Measurements from ENCODE around the gene PRKACG. TPM values are rescaled to one million over a fixed set of nuclear protein-coding genes. Genes with fewer than 3 reads are reported as not detected.

The PRKACG gene
- polyA plus RNA-seq, 1 donor (not counting 4 experiments of a cell fraction or from before 2014, with no cell fraction given): not detected

DNA sequence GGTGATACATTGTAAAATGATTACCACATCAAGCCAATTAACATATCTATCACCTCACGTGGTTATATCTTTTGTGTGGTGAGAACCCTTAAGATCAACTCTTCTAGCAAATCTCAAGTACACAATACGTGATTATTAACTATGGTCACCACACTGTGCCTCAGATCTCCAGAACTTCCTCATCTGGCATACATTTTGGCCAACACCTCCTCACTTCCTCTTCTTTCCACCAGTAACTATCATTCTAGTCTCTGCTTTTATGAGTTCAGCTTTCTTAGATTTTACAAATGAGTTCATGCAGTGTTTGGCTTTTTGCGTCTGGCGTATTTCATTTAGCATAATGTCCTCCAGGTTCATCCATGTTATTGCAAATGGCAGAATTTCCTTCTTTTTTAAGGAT is 35.8 kb downstream of the PRKACG start:
- H3K27ac ChIP-seq (ENCODE audit: control insufficient read depth, insufficient read depth, low read length): no peak overlapping the region

DNA sequence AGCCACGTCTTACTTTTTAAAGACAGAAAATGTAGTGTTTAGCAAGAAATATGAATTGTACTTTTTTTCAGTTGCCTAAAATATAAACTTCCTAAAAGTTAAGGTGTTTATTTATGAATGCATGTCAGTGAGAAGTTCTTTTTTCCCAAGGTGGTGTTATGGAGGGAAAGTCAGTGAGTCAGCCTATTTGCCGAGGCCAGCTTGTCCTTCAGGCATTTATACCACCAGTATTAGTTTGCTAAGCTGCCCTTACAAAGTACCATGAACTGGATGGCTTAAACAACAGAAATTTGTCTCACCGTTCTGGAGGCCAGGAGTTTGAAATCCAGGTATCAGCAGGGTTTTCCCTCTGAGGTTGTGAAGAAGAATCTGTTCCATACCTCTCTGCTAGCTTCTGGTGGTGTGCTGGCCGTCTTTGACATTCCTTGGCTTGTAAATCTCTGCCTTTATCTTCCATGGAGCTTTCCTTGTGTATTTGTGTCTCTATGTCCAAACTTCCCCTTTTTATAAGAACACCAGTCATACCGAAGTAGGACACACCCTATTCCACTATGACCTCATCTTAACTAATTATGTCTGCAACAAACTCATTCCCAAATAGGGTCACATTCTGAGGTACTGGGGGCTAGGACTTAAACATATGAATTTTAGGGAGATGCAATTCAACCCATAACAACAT is 38.4 kb downstream of the PRKACG start:
- no peak for TF ChIP-seq EZH2 (IDR thresholded peaks at IDR 0.05; ENCODE audit: low read length)
- TF ChIP-seq, protein P1, sequence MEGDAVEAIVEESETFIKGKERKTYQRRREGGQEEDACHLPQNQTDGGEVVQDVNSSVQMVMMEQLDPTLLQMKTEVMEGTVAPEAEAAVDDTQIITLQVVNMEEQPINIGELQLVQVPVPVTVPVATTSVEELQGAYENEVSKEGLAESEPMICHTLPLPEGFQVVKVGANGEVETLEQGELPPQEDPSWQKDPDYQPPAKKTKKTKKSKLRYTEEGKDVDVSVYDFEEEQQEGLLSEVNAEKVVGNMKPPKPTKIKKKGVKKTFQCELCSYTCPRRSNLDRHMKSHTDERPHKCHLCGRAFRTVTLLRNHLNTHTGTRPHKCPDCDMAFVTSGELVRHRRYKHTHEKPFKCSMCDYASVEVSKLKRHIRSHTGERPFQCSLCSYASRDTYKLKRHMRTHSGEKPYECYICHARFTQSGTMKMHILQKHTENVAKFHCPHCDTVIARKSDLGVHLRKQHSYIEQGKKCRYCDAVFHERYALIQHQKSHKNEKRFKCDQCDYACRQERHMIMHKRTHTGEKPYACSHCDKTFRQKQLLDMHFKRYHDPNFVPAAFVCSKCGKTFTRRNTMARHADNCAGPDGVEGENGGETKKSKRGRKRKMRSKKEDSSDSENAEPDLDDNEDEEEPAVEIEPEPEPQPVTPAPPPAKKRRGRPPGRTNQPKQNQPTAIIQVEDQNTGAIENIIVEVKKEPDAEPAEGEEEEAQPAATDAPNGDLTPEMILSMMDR (optimal IDR thresholded peaks at IDR 0.05 in 1 of 3, IDR thresholded peaks at IDR 0.05 in 1 of 3, conservative IDR thresholded peaks at IDR 0.05 in 1 of 3; ENCODE audit: extremely low read depth in 1 of 3, insufficient read depth in 2 of 3, low read length in 3 of 3): no peak
- Histone ChIP-seq H3K9me1 (ENCODE audit: control insufficient read depth, extremely low read depth, insufficient read depth, low read length) (no peaks in the 10 kb centered on the region), H3K36me3 (ENCODE audit: control insufficient read depth in 2 of 2, extremely low read depth in 1 of 2, insufficient read depth in 2 of 2, low read length in 2 of 2) (no peaks in the 10 kb centered on the region), H3K4me3 (ENCODE audit: control insufficient read depth in 2 of 3, extremely low read depth in 1 of 3, insufficient read depth in 2 of 3, low read depth in 1 of 3, low read length in 3 of 3) (no peak overlapping the region), H3K27me3 (ENCODE audit: control insufficient read depth, extremely low read depth, insufficient read depth, low read length) (no peaks in the 10 kb centered on the region), H3K9ac (ENCODE audit: control insufficient read depth, extremely low read depth, insufficient read depth, low read length) (no peak overlapping the region), H3K4me1 (ENCODE audit: control insufficient read depth, extremely low read depth, insufficient read depth, low read length) (no peaks in the 10 kb centered on the region), H4K20me1 (ENCODE audit: control insufficient read depth, extremely low read depth, insufficient read depth, low read length) (no peaks in the 10 kb centered on the region), H3K9me3 (ENCODE audit: control insufficient read depth, low read depth, low read length) (no peaks in the 10 kb centered on the region), H3K79me2 (ENCODE audit: control insufficient read depth, insufficient read depth, low read length) (no peaks in the 10 kb centered on the region), H2AFZ (ENCODE audit: control insufficient read depth, low read length) (no peak overlapping the region), H3K27ac (ENCODE audit: control insufficient read depth, insufficient read depth, low read length) (no peak overlapping the region), H3K4me2 (ENCODE audit: control insufficient read depth, extremely low read depth, insufficient read depth, low read depth, low read length) (no peak overlapping the region)
- dilution Hi-C loops (cut with MboI; ENCODE audit: extremely low pct_ligation_motif_present, low sequenced_read_pairs): loop anchor here (25.0 kb wide), 1 partner anchor 363 kb away; no protein-coding TSS in a partner anchor
- FAIRE-seq: no peak
- DNase-seq (ENCODE audit: low read depth, low spot score): no peak

More for the DNA sequence above, 35.8 kb downstream of the PRKACG start:
- Histone ChIP-seq H3K9me3 (ENCODE audit: control insufficient read depth, low read depth, low read length) (no peaks in the 10 kb centered on the region), H4K20me1 (ENCODE audit: control insufficient read depth, extremely low read depth, insufficient read depth, low read length) (no peaks in the 10 kb centered on the region), H2AFZ (ENCODE audit: control insufficient read depth, low read length) (no peak overlapping the region), H3K9ac (ENCODE audit: control insufficient read depth, extremely low read depth, insufficient read depth, low read length) (no peak overlapping the region), H3K79me2 (ENCODE audit: control insufficient read depth, insufficient read depth, low read length) (no peaks in the 10 kb centered on the region), H3K9me1 (ENCODE audit: control insufficient read depth, extremely low read depth, insufficient read depth, low read length) (no peaks in the 10 kb centered on the region), H3K36me3 (ENCODE audit: control insufficient read depth in 2 of 2, extremely low read depth in 1 of 2, insufficient read depth in 2 of 2, low read length in 2 of 2) (no peaks in the 10 kb centered on the region), H3K4me1 (ENCODE audit: control insufficient read depth, extremely low read depth, insufficient read depth, low read length) (no peaks in the 10 kb centered on the region), H3K27me3 (ENCODE audit: control insufficient read depth, extremely low read depth, insufficient read depth, low read length) (no peaks in the 10 kb centered on the region), H3K4me3 (ENCODE audit: control insufficient read depth in 2 of 3, extremely low read depth in 1 of 3, insufficient read depth in 2 of 3, low read depth in 1 of 3, low read length in 3 of 3) (no peak overlapping the region), H3K4me2 (ENCODE audit: control insufficient read depth, extremely low read depth, insufficient read depth, low read depth, low read length) (no peak overlapping the region)
- dilution Hi-C loops (cut with MboI; ENCODE audit: extremely low pct_ligation_motif_present, low sequenced_read_pairs): loop anchor here (25.0 kb wide), 1 partner anchor 366 kb away; no protein-coding TSS in a partner anchor
- no peak for TF ChIP-seq EZH2 (IDR thresholded peaks at IDR 0.05; ENCODE audit: low read length)
- TF ChIP-seq, protein P1 (optimal IDR thresholded peaks at IDR 0.05 in 1 of 3, IDR thresholded peaks at IDR 0.05 in 1 of 3, conservative IDR thresholded peaks at IDR 0.05 in 1 of 3; ENCODE audit: extremely low read depth in 1 of 3, insufficient read depth in 2 of 3, low read length in 3 of 3): no peak
- FAIRE-seq: no peak
- no peak for DNase-seq (ENCODE audit: low read depth, low spot score)
